Activated gamma-delta T cell (primary cell): ENCODE measurements around the gene FBXL12.
"Not testable (repeated sequence)": the region's sequence is repeated elsewhere in the genome, so short reads cannot be mapped to it uniquely, and the experiment has no call there.

Experiments
- DNase-seq: peaks from one replicate; lab custom pipeline; 2025; lab: John Stamatoyannopoulos, UW

FBXL12 gene

DNA sequence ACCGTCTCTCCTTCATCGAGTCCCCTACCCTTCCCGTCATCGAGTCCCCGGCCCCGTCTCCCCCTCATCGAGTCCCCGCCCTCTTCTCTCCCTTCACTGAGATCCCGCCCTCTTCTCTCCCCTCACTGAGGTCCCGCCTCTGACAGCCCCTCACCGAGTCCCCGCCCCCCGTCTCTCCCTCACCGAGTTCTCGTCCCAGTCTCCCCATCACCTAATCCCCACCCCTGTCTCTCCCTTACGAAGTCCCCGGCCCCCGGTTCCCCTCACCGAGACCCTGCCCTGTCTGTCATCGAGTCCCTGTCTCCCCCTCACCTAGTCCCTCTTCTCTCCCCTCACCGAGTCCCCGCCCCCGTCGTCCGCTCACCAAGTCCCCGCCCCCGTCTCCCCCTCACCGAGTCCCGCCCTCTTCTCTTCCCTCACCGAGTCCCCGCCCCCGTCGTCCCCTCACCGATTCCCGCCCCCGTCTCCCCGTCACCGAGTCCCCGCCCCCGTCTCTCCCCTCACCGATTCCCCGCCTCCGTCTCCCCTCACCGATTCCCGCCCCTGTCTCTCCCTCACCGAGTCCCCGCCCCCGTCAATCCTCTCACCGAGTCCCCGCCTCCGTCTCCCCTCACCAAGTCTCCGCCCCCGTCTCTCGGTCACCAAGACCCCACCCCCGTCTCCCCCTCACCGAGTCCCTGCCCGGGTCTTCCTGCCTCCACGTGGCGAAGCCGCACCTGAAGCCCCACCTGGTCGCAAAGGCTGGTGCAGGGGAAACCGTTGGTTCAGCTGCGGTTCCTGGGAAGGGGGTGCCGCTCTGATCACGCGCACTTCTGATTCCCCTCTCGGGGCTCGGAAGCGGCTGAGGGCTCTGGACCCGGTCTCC is 26.4 kb downstream of the FBXL12 start:
- peak; percentile 73 for DNase-seq

DNA sequence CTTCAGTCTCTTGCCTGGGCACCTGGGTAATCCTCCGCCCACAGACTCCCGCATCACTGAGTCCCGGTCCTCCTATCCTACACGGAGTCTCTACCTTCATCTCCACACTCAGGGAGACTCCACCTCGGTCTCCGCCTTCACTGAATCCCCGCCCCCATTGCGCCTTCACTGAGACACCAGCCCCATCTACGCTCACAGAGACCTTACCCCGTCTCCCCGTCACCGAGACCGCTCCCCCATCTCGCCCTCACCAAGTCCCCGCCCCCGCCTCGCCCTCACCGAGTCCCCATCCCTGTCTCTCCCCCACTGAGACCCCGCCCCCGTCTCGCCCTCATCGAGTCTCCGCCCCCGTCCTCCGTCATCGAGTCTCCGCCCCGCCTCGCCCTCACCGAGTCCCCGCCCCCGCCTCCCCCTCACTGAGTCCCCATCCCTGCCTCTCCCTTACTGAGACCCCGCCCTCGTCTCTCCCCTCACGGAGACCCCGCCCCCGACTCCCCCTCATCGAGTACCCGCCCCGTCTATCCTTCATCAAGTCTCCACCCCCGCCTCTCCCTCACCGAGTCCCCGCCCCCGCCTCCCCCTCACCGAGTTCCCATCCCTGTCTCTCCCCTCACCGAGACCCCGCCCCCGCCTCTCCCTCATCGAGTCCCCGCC is 27.2 kb downstream of the FBXL12 start:
- DNase-seq: peak; percentile 88

DNA sequence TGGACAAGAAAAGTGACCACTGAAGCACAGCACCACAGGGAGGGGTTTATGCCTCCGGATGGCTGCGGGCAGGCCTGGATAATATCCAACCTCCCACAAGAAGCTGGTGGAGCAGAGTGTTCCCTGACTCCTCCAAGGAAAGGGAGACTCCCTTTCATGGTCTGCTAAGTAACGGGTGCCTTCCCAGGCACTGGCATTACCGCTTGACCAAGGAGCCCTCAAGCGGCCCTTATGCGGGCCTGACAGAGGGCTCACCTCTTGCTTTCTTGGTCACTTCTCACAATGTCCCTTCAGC is 27.9 kb downstream of the FBXL12 start:
- not testable (repeated sequence) for DNase-seq

DNA sequence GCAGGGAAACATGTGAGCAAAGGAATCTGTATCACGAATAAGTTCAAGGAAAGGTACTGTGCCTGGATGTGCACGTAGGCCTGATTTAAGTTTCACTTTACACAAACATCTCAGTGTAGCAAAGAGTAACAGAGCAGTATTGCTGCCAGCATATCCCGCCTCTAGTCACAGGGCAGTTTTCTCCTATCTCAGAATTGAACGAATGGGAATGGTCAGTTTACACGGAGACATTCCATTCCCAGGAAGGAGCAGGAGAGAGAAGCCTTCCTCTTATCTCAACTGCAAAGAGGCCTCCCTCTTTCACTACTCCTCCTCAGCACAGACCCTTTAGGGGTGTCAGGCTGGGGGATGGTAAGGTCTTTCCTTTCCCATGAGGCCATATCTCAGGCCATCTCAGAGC is 29.3 kb downstream of the FBXL12 start:
- not testable (repeated sequence) for DNase-seq

DNA sequence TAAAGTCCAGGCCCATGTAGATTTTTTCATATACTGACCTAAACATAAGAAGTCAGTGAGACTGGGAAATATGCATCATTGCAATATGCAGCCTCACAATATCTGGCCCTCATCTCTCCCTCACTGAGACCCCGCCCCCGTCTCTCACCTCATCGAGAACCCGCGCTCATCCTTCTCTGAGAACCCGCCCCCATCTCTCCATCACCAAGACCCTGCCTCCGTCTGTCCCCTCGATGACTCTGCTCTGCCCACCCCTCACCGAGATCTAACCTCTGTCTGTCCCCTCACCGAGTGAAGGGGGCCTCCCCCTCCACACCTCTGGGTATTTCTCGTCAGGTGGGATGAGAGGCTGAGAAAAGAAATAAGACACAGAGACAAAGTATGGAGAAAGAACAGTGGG is 29.8 kb downstream of the FBXL12 start:
- DNase-seq: no peak

DNA sequence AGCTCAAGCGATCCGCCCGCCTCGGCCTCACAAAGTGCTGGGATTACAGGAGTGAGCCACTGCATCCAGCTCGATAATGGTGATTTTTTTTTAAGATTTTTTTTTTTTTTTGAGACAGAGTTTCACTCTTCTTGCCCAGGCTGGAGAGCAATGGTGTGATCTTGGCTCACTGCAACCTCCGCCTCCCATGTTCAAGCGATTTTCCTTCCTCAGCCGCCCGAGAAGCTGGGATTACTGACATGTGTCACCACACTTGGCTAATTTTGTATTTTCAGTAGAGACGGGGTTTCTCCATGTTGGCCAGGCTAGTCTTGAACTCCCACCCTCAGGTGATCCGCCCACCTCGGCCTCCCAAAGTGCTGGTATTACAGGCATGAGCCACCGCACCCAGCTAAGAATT is 30.3 kb downstream of the FBXL12 start:
- not testable (repeated sequence) for DNase-seq

DNA sequence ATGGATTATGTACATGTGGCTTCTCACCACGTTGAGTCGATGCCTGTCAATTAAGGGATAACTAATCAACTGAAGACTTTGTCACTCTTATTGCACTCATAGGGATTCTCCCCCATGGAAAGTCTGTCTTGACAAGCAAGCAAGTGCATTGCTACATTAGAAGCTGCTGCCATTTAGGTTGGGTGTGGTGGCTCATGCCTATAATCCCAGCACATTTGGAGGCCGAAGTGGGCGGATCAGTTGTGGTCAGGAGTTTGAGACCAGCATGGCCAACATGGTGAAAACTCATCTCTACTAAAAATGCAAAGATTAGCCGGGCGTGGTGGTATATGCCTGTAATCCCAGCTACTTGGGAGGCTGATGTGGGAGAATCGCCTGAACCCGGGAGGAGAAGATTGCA is 32.1 kb downstream of the FBXL12 start:
- no peak for DNase-seq

DNA sequence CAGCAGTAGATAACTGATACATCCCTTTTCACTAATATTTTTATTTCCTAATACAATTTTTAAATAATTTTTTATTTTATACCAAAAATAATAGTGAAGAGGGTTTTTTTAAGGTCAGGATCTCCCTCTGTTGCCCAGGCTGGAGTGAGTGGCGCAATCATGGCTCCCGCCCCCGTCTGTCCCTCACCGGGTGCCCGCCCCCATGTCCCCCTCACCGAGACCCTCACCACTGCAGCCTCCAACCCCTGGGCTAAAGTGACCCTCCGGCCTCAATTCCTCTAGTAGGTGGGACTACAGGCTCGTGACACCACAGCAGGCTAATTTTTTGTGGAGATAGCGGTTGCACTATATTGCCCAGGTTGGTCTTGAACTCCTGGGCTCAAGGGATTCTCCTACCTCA is 32.5 kb downstream of the FBXL12 start:
- DNase-seq: no peak

DNA sequence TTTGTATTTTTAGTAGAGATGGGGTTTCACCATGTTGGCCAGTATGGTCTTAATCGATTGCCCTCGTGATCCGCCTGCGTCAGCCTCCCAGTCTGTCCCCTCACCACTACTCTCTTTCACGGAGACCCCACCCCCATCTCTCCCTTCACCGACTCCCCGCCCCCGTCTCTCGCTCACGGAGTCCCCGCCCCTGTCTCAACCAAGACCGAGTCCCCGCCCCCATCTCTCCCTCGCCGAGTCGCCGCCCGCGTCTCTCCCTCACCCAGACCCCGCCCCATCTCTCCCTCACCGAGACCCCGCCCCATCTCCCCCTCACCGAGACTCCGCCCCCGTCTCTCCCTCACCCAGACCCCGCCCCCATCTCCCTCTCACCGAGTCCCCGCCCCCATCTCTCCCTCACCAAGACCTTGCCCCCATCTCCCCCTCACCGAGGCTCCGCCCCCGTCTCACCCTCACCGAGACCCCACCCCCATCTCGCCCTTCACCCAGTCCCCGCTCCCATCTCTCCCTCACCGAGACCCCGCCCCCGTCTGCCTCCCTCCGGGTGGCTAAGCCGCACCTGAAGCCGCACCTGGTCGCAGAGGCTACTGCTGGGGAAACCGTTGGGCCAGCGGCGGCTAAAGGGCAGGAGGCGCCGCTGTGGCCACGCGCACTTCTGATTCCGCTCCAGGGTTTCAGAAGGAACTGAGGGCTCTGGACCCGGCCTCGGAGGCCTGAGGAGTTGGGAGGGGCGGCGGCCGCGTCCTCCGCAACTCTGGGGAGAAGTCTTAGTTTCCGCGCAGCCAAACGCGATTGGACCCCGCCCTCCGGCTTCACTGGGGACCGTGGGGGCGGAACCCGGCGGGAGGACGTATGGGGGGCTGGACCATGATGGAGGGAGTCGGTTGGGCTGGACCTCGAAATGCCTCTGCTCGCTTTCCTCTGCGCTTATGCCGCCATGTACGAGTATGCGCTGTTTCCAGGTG is 33.2 kb downstream of the FBXL12 start:
- peak; percentile 81 for DNase-seq

DNA sequence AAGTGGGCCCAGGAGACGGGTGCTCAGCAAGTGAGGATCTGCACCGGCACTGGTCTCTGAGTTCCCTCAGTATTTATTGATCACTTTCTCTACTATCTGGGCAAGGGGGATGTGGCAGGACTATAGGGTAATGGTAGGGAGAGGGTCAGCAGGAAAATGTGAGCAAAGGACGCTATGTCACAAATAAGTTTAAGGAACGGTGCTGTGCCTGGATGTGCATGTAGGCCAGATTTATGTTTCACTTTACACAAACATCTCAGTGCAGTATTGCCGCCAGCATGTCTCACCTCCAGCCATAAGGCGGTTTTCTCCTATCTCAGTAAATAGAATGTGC is 34.7 kb downstream of the FBXL12 start:
- DNase-seq: not testable (repeated sequence)

DNA sequence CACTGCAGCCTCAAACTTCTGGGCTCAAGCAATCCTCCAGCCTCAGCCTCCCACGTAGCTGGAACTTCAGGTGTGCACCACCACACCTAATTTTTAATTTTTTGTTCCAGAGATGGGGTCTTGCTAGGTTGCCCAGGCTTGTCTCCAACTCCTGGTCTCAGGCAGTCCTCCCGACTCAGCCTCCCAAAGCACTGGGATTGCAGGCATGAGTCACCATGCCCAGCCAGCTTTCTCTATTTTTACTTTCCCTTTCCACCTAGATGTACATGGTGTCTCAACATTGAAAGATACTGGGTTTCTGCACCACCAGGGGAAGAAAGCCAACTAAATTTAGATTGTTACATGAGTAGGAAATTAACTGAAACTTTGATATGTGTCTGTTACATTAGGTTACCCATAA is 36.5 kb downstream of the FBXL12 start:
- DNase-seq: no peak

DNA sequence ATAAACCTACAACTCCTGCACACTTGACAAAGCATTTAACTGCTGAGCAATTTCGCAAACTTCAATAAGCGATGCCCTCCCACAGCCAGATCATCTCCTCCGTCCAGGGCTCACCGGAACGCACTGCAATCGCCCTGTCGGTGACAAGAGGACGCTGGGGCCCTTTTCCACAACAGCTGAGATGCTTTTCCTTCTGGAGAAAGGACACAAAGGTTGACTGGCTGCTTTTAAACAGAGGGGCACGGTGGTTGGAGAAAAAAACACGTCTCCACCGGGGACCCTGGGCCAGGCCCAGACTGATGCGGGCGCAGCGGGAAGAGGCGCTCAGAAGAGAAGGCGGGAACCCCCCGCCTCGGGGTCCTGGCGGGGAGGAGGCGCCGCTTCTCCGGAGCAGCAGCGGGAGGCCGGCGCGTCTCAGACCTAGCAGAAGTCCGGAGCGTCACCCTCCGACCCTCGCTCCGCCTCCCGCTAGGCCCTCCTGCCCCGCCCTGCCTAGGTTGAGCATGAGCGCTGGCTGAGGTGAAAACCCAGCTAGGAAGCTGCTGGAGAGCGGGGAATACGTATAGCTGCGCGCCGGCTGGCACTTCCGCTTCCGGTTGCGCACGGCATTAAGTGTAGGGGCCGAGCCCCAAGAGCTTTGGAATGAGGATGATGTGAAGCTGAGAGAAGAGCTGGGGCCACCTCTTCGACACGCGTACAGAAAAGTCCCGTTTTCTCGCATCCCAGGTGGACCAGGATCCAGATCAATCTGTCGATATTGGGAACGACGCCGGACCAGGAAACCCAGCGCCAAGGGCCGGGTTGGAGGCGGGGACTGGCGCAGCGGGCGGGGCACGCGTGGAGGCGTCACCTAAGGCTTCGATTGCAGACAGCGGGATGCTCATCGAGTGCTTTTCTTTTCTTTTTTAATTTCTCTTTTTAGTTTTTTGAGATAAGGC is 50.4 kb downstream of the FBXL12 start, which contains the start of gene ZNF846:
TSS of gene ZNF846 (minus strand) at position 564 of the 938 bp plus-strand sequence. CDS start 3,788 bp downstream, outside the sequence.
- DNase-seq: peak; percentile 76
